Measurements from ENCODE around the gene WIPI1. TPM values are rescaled to one million over a fixed set of nuclear protein-coding genes. Genes with fewer than 3 reads are reported as not detected.

WIPI1 gene
- total RNA-seq, 1 experiment from 2014 or later = 29.3 TPM

- TF ChIP-seq ZNF532 (CRISPR knock-in tag; IDR thresholded peaks at IDR 0.05; ENCODE audit: borderline replicate concordance) (no peak), RORB (CRISPR knock-in tag; IDR thresholded peaks at IDR 0.05) (no peak), IRF1 (CRISPR knock-in tag; IDR thresholded peaks at IDR 0.05) (no peak), TCF7 (CRISPR knock-in tag; IDR thresholded peaks at IDR 0.05; ENCODE audit: low read depth) (no peak)
Measured at GRCh38 chr17:68451670-68452354, 5.5 kb downstream of the WIPI1 start (continued).

GRCh38 chr17:68450801-68451200 lies 6.5 kb downstream of the WIPI1 start:
- Mint-ChIP-seq H3K9me3 (no peaks in the 10 kb centered on the region), H3K4me3 (no peak overlapping the region), H3K27me3 (ENCODE audit: low read depth) (no peaks in the 10 kb centered on the region), H3K27ac (no peak overlapping the region), H3K36me3 (peaks cover 12% of the 10 kb centered on the region), H3K4me1 (peaks cover 24% of the 10 kb centered on the region)
- CTCF ChIA-PET = no interaction called here
- DNase-seq (ENCODE audit: low spot score) (no peak), ATAC-seq (no peak)
- TF ChIP-seq ZNF263 (CRISPR knock-in tag; IDR thresholded peaks at IDR 0.05; ENCODE audit: low read depth) (no peak), MXD4 (CRISPR knock-in tag; IDR thresholded peaks at IDR 0.05; ENCODE audit: borderline replicate concordance) (no peak), ATF6 (CRISPR knock-in tag; IDR thresholded peaks at IDR 0.05) (no peak), MLX (CRISPR knock-in tag; IDR thresholded peaks at IDR 0.05) (no peak), GRHL2 (CRISPR knock-in tag; IDR thresholded peaks at IDR 0.05; ENCODE audit: insufficient replicate concordance, severe bottlenecking) (no peak), PREB (CRISPR knock-in tag; IDR thresholded peaks at IDR 0.05; ENCODE audit: borderline replicate concordance) (no peak), NFATC4 (CRISPR knock-in tag; IDR thresholded peaks at IDR 0.05) (no peak), RELA (CRISPR knock-in tag; IDR thresholded peaks at IDR 0.05; ENCODE audit: borderline replicate concordance) (no peak), TEAD1 (CRISPR knock-in tag; IDR thresholded peaks at IDR 0.05) (no peak), CREM (CRISPR knock-in tag; IDR thresholded peaks at IDR 0.05) (no peak), MYBL2 (CRISPR knock-in tag; IDR thresholded peaks at IDR 0.05) (no peak), ZNF423 (CRISPR knock-in tag; IDR thresholded peaks at IDR 0.05) (no peak), ZNF671 (CRISPR knock-in tag; IDR thresholded peaks at IDR 0.05) (no peak), IRF1 (CRISPR knock-in tag; IDR thresholded peaks at IDR 0.05) (no peak), JUN (CRISPR knock-in tag; IDR thresholded peaks at IDR 0.05) (no peak), ATF2 (CRISPR knock-in tag; IDR thresholded peaks at IDR 0.05; ENCODE audit: borderline replicate concordance, low read depth) (no peak), OVOL2 (CRISPR knock-in tag; IDR thresholded peaks at IDR 0.05; ENCODE audit: borderline replicate concordance) (no peak), SMAD3 (CRISPR knock-in tag; IDR thresholded peaks at IDR 0.05; ENCODE audit: borderline replicate concordance) (no peak), ATF1 (CRISPR knock-in tag; IDR thresholded peaks at IDR 0.05) (no peak)
- POLR2A ChIA-PET = no interaction called here

Data from WTC11 (cell line).